Endodermal cell (in vitro differentiated cells): Measurements from ENCODE around the gene DISP1. TPM values are rescaled to one million over a fixed set of nuclear protein-coding genes. Genes with fewer than 3 reads are reported as not detected.
"Not testable (repeated sequence)": the region's sequence is repeated elsewhere in the genome, so short reads cannot be mapped to it uniquely, and the experiment has no call there.

Source experiments
- DNase-seq: peaks from one replicate; pipeline ENCODE4 v3.0.0-alpha.2; 2017
- H3K27ac ChIP-seq: 2 replicates; pipeline ENCODE4 v1.5.1; 2013; ENCODE audit warnings: mild to moderate bottlenecking, low read depth, low read length, moderate library complexity
- H3K27me3 ChIP-seq: 2 replicates; pipeline ENCODE4 v1.6.1; 2013; ENCODE audit warnings: mild to moderate bottlenecking, low read length, moderate library complexity; ENCODE audit not compliant: insufficient read depth, control insufficient read depth, poor library complexity, severe bottlenecking
- H3K36me3 ChIP-seq: 2 replicates; pipeline ENCODE4 v1.7.0; 2013; ENCODE audit warnings: mild to moderate bottlenecking, low read length, moderate library complexity; ENCODE audit not compliant: control insufficient read depth, insufficient read depth
- H3K4me1 ChIP-seq: one replicate; pipeline ENCODE4 v1.7.0; 2013; ENCODE audit warnings: low read length; ENCODE audit not compliant: control insufficient read depth, insufficient read depth
- H3K4me3 ChIP-seq: 2 replicates; pipeline ENCODE4 v1.5.1; 2013; ENCODE audit warnings: mild to moderate bottlenecking, low read length, moderate library complexity
- H3K9ac ChIP-seq: 2 replicates; pipeline ENCODE4 v1.6.1; 2013; ENCODE audit warnings: mild to moderate bottlenecking, low read length, moderate library complexity; ENCODE audit not compliant: poor library complexity, severe bottlenecking; ENCODE audit errors: extremely low read depth
- H3K9me3 ChIP-seq: 2 replicates; pipeline ENCODE4 v1.6.1; 2013; ENCODE audit warnings: mild to moderate bottlenecking, low read length, moderate library complexity; ENCODE audit not compliant: control insufficient read depth
- H3K27ac Mint-ChIP-seq: 2 replicates; pipeline ENCODE4 v1.8.0; 2020; ENCODE audit warnings: mixed read lengths
- H3K27me3 Mint-ChIP-seq: 2 replicates; pipeline ENCODE4 v1.8.0; 2021; ENCODE audit warnings: mild to moderate bottlenecking, mixed read lengths; ENCODE audit not compliant: insufficient read depth
- H3K36me3 Mint-ChIP-seq: 2 replicates; pipeline ENCODE4 v1.8.0; 2020; ENCODE audit warnings: low read depth, mixed read lengths
- H3K4me1 Mint-ChIP-seq: 2 replicates; pipeline ENCODE4 v1.8.0; 2020; ENCODE audit warnings: mixed read lengths
- H3K4me3 Mint-ChIP-seq: 2 replicates; pipeline ENCODE4 v1.8.0; 2020; ENCODE audit warnings: mild to moderate bottlenecking, moderate library complexity, mixed read lengths
- H3K9me3 Mint-ChIP-seq: 2 replicates; pipeline ENCODE4 v1.8.0; 2020; ENCODE audit warnings: mild to moderate bottlenecking, mixed read lengths
- WGBS, 2 experiments: methylation state at CpG; one replicate each; pipeline versions ENCODE4 v1.1.5 to v1.1.7; 2013; ENCODE audit warnings: missing lambda C conversion rate in 2 of 2, mixed read lengths in 1 of 2; ENCODE audit not compliant: insufficient coverage in 1 of 2, insufficient read length in 1 of 2; 5-methylcytosine and 5-hydroxymethylcytosine counted together
- total RNA-seq, 2 donors: library from RNA; stranded (reverse); fragmentation: NEBNext Ultra II Directional in 1 of 2; extraction: Animal tissue kit (Norgen Biotek cat#: 25700) in 1 of 2; gene quantifications; 2 replicates in 1 of 2; 3 replicates in 1 of 2; pipeline ENCODE4 v1.2.1, GENCODE V29; 2021
- TF ChIP-seq, protein P1 (sequence below): fragments of 200-600 bp; sonication (generic); conservative IDR thresholded peaks from 2 replicates; pipeline ENCODE4 v1.5.0; 2021; ENCODE audit warnings: antibody characterized with exemption, mild to moderate bottlenecking

Gene DISP1
- total RNA-seq, 2 donors from 2014 or later, result 6.1 to 7.5 TPM

GRCh38 chr1:222845763-222846162 is 30.9 kb downstream of the DISP1 start:
- no peak for DNase-seq
- Histone ChIP-seq H3K9me3 (no peaks in the 10 kb centered on the region), H3K27me3 (no peaks in the 10 kb centered on the region), H3K27ac (no peak overlapping the region), H3K36me3 (no peaks in the 10 kb centered on the region), H3K9ac (no peak overlapping the region), H3K4me3 (no peak overlapping the region), H3K4me1 (no peaks in the 10 kb centered on the region)
- H3K9me3 Mint-ChIP-seq, result no peaks in the 10 kb centered on the region
- no peak overlapping the region for H3K4me3 Mint-ChIP-seq
- TF ChIP-seq, protein P1, sequence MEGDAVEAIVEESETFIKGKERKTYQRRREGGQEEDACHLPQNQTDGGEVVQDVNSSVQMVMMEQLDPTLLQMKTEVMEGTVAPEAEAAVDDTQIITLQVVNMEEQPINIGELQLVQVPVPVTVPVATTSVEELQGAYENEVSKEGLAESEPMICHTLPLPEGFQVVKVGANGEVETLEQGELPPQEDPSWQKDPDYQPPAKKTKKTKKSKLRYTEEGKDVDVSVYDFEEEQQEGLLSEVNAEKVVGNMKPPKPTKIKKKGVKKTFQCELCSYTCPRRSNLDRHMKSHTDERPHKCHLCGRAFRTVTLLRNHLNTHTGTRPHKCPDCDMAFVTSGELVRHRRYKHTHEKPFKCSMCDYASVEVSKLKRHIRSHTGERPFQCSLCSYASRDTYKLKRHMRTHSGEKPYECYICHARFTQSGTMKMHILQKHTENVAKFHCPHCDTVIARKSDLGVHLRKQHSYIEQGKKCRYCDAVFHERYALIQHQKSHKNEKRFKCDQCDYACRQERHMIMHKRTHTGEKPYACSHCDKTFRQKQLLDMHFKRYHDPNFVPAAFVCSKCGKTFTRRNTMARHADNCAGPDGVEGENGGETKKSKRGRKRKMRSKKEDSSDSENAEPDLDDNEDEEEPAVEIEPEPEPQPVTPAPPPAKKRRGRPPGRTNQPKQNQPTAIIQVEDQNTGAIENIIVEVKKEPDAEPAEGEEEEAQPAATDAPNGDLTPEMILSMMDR, result no peak
- peaks cover 16% of the 10 kb centered on the region for H3K4me1 Mint-ChIP-seq
- H3K27ac Mint-ChIP-seq, result no peak overlapping the region
- H3K36me3 Mint-ChIP-seq, result no peaks in the 10 kb centered on the region
- H3K27me3 Mint-ChIP-seq, result no peaks in the 10 kb centered on the region

DNA sequence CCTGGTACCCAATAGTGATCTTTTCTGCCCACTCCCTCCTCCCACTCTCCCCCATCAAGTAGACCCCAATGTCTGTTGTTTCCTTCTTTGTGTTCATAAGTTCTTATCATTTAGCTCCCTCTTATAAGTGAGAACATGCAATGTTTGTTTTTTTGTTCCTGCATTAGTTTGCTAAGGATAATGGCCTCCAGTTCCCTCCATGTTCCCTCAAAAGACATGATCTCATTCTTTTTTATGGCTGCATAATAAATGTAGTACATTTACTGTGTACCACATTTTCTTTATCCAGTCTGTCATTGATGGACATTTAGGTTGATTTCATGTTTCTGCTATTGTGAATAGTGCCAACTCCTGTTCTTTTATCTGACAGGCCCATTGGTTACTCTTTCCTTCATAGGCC is 35.7 kb downstream of the DISP1 start:
- not testable (repeated sequence) for DNase-seq, H3K27me3 Mint-ChIP-seq, H3K27ac Mint-ChIP-seq, H3K36me3 ChIP-seq, H3K9ac ChIP-seq, H3K36me3 Mint-ChIP-seq, H3K4me1 Mint-ChIP-seq, H3K9me3 Mint-ChIP-seq, H3K4me1 ChIP-seq, H3K27ac ChIP-seq, H3K4me3 Mint-ChIP-seq, H3K27me3 ChIP-seq, H3K9me3 ChIP-seq, H3K4me3 ChIP-seq

DNA sequence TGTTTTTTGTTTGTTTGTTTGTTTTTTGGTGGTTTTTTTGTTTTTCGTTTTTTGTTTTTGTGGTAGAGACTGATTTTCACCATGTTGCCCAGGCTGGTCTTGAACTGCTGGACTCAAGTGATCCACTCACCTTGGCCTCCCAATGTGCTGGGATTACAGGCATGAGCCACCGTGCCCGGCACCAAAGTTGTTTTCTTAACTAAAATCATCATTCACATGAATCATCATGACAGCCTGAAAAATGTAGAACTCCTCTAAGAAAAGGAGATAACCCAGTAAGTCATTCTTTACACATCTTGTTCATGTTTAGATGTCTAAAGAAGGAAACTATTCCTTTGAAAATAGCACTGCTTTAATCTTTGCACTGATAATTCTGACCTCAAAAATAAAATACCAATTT is 37.5 kb downstream of the DISP1 start:
- TF ChIP-seq, protein P1, result no peak
- no peaks in the 10 kb centered on the region for H3K36me3 ChIP-seq

DNA sequence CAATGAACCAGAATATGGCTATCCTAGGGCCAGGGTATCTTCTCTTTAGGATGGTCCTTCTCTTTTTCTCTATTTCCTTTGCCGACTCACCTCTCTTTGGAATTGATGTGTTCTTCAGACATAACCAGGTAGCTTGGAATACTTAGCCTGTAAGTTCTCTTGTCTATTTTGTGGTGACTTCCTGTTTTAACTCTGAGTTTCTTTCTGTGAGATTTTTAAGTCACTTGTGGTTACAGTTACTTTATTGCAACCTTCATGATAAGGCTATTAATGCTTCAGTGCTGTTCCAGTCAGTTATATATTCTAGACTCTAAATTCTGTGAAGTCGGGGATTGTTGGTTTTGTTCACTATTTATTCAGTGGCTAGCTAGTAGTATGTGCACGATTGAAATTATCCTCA is 46.2 kb downstream of the DISP1 start:
- Mint-ChIP-seq H3K4me1 (peaks cover 15% of the 10 kb centered on the region), H3K27me3 (no peaks in the 10 kb centered on the region), H3K9me3 (peaks cover 27% of the 10 kb centered on the region), H3K36me3 (peaks cover 21% of the 10 kb centered on the region), H3K4me3 (no peak overlapping the region), H3K27ac (no peak overlapping the region)
- H3K4me1 ChIP-seq, result no peaks in the 10 kb centered on the region
- WGBS, 2 experiments, result 73 to 92% methylated on average over 2 to 3 of the region's 3 CpGs
- H3K36me3 ChIP-seq, result no peaks in the 10 kb centered on the region
- peaks cover 17% of the 10 kb centered on the region for H3K9me3 ChIP-seq
- H3K27ac ChIP-seq, result no peak overlapping the region
- no peak overlapping the region for H3K9ac ChIP-seq
- no peaks in the 10 kb centered on the region for H3K27me3 ChIP-seq
- no peak for DNase-seq
- no peak overlapping the region for H3K4me3 ChIP-seq
- TF ChIP-seq, protein P1, result no peak

More for the DNA sequence above, 37.5 kb downstream of the DISP1 start:
- Mint-ChIP-seq H3K27me3 (no peaks in the 10 kb centered on the region), H3K4me3 (no peak overlapping the region), H3K4me1 (peaks cover 6% of the 10 kb centered on the region), H3K27ac (no peak overlapping the region), H3K9me3 (peaks cover 7% of the 10 kb centered on the region), H3K36me3 (peaks cover 13% of the 10 kb centered on the region)
- Histone ChIP-seq H3K27me3 (no peaks in the 10 kb centered on the region), H3K9ac (no peak overlapping the region), H3K27ac (no peak overlapping the region), H3K9me3 (no peaks in the 10 kb centered on the region), H3K4me1 (no peaks in the 10 kb centered on the region), H3K4me3 (no peak overlapping the region)
- no peak for DNase-seq
- WGBS, 2 experiments, result 89 to 100% methylated on average over 2 to 3 of the region's 3 CpGs
